Stimulated activated naive B cell treated with anti-CD40 and anti-IgM and Interleukin-4, amounts not matched to agents 10 μg/mL and 1 μg/mL and 100 μg/mL, for 72 hours (primary cell): ENCODE measurements around the gene TM4SF4.

ENCODE experiments used
- ATAC-seq, 2 donors: fragments of 150-1000 bp; cut with Tn5 transposase; replicated peaks; 2 replicates each; pipeline ENCODE4 v1.10.0; 2021; ENCODE audit warnings: moderate library complexity in 1 of 2
- DNase-seq: peaks from one replicate; pipeline ENCODE4 v3.0.0; 2021
- H3K27ac Mint-ChIP-seq: one replicate; pipeline ENCODE4 v1.8.0; 2022; ENCODE audit warnings: mild to moderate bottlenecking, mixed read lengths
- H3K27me3 Mint-ChIP-seq, 2 donors: one replicate each; pipeline ENCODE4 v1.8.0; 2022; ENCODE audit warnings: mixed read lengths in 2 of 2
- H3K36me3 Mint-ChIP-seq, 2 donors: one replicate each; pipeline ENCODE4 v1.8.0; 2022; ENCODE audit warnings: mixed read lengths in 2 of 2, mild to moderate bottlenecking in 1 of 2
- H3K4me1 Mint-ChIP-seq, 2 donors: one replicate each; pipeline ENCODE4 v1.8.0; 2022; ENCODE audit warnings: mixed read lengths in 2 of 2, mild to moderate bottlenecking in 1 of 2
- H3K4me3 Mint-ChIP-seq, 2 donors: one replicate each; pipeline ENCODE4 v1.8.0; 2022; ENCODE audit warnings: mild to moderate bottlenecking in 2 of 2, mixed read lengths in 2 of 2, moderate library complexity in 1 of 2
- H3K9me3 Mint-ChIP-seq, 2 donors: one replicate each; pipeline ENCODE4 v1.8.0; 2022; ENCODE audit warnings: mixed read lengths in 2 of 2, mild to moderate bottlenecking in 1 of 2

Gene TM4SF4

DNA sequence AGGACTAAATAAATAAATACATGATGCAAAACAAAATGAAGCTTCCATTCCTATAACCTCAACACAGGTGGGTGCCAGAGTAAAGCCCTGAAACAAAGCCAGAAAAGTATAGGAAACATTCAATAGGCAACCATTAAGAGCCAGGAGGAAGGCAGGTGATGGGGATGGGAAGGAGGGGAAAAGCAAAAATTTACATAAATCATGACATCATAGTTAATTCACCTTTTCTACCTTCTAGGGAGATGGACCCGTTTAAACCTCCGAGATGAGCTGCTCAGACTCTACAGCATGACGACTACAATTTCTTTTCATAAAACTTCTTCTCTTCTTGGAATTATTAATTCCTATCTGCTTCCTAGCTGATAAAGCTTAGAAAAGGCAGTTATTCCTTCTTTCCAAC, 27.9 kb downstream of the TM4SF4 start:
- Mint-ChIP-seq H3K4me3 (no peak overlapping the region), H3K27me3 (peaks cover 5 to 6% of the 10 kb centered on the region in 2 donors), H3K36me3 (no peaks in the 10 kb centered on the region), H3K9me3 (no peaks in the 10 kb centered on the region), H3K4me1 (peaks cover 2 to 3% of the 10 kb centered on the region in 2 donors), H3K27ac (no peak overlapping the region)
- no peak for DNase-seq
- no peak for ATAC-seq

DNA sequence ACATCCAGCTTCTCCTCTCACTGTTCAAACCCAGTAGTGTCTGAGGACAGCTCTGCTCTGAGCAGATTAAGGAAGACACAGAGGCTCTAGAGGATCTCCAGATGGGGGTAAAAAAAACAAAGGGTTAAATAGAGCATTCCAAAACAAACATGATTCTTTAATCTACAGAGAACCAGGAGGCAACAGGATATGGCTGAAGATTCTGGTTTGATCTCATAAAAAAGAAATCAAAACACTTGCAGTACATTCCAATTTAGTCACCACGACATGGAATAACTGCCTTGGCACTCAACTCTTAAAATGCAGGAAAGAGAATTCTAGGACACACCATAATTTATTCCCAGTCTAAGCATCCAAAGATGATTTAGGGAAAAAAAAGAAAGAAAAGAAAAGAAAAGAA, 32.0 kb downstream of the TM4SF4 start:
- DNase-seq (no peak), ATAC-seq (no peak)
- H3K4me3 Mint-ChIP-seq, result no peak overlapping the region
- no peaks in the 10 kb centered on the region for H3K9me3 Mint-ChIP-seq
- no peak overlapping the region for H3K27ac Mint-ChIP-seq
- H3K27me3 Mint-ChIP-seq, result peaks cover 16 to 18% of the 10 kb centered on the region in 2 donors
- peaks cover 8 to 12% of the 10 kb centered on the region in 2 donors for H3K4me1 Mint-ChIP-seq
- no peaks in the 10 kb centered on the region for H3K36me3 Mint-ChIP-seq

DNA sequence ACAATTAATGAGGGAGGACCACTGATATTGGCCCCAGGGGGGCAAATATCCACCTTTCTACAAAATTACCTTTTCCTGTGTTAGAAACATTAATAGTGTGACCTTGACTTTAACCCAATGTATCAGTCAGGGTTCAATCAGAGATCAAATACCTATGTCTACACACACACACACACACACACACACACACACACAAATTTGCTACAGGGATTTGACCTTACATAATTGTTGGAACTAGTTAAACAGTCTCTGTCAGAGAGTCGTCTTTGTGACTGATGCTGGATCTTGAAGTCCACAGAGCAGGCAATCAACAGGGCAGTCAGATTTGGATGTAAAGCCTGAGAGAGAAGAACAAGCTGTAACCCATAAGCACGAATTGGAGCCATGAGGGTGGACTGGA, 32.5 kb downstream of the TM4SF4 start:
- Mint-ChIP-seq H3K9me3 (no peaks in the 10 kb centered on the region), H3K4me1 (peaks cover 8 to 13% of the 10 kb centered on the region in 2 donors), H3K27ac (no peak overlapping the region), H3K36me3 (no peaks in the 10 kb centered on the region), H3K4me3 (no peak overlapping the region), H3K27me3 (peaks cover 16 to 19% of the 10 kb centered on the region in 2 donors)
- DNase-seq, result no peak
- ATAC-seq, result no peak

DNA sequence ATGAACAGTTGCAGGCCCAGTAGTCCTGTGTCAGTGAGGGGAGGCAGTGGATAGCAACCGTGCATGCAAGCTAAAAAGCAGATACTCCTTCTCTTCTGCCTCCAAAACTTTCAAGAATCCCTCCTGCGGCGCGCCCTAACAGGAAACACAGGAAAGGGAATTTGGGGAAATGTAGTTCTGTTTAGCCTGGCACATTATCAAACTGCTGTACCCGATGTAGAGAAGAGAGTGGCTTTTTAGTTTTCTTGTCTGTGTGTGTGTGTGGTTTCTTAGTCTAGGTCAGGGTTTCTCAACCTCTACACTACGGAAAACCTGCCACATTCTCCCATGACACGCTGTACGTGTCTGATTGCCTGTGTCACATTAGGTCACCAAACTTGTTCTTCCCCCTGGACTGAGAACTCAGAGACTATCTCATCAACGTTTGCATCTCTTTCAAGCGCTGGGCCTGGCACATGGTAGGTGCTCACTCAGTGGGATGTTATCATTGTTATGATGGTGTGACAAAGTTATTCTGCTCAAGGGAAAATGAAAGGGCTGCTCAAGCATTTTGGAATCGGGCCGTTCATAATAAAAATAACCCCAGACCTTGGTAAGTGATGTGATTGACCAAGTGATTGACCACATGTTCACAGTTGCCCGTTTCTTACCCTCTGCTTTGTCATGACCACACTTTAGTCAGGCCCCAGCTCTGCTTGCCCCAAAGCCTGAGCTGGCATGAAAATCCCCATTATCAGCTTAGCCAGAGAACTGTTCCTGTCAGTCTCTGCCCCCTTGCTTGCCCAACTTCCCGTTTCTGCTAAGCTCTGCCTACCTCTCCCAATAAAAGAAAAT, 33.2 kb downstream of the TM4SF4 start:
- Mint-ChIP-seq H3K9me3 (no peaks in the 10 kb centered on the region), H3K27me3 (peaks cover 24 to 26% of the 10 kb centered on the region in 2 donors), H3K36me3 (no peaks in the 10 kb centered on the region), H3K27ac (peak overlapping the region; percentile 56), H3K4me1 (peaks cover 15 to 19% of the 10 kb centered on the region in 2 donors), H3K4me3 (peak overlapping the region; percentile 10 to 45)
- DNase-seq (no peak), ATAC-seq (peak; percentile 64 to 75)

DNA sequence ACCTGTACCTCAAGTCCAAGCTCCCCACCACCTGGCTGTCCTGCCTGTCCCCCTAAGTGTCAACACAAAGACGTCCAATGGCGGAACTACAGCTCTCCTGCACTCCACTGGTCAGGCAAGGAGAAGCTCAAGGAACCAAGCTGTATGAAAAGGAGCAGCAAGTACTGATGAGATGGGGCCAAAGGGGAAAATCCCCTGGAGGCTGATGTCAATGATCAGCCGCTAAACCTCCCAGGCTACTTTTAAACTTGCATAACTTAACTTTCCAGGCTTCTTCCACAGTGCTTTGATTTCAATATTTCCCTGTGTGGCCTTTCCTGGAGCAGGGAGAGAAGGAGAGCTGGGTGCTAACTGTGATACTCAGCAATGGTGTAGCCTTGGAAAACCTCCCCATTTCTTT, 35.0 kb downstream of the TM4SF4 start:
- Mint-ChIP-seq H3K27me3 (peaks cover 25 to 30% of the 10 kb centered on the region in 2 donors), H3K36me3 (no peaks in the 10 kb centered on the region), H3K9me3 (no peaks in the 10 kb centered on the region), H3K4me3 (no peak overlapping the region), H3K4me1 (peaks cover 16 to 19% of the 10 kb centered on the region in 2 donors), H3K27ac (no peak overlapping the region)
- DNase-seq (no peak), ATAC-seq (no peak)

DNA sequence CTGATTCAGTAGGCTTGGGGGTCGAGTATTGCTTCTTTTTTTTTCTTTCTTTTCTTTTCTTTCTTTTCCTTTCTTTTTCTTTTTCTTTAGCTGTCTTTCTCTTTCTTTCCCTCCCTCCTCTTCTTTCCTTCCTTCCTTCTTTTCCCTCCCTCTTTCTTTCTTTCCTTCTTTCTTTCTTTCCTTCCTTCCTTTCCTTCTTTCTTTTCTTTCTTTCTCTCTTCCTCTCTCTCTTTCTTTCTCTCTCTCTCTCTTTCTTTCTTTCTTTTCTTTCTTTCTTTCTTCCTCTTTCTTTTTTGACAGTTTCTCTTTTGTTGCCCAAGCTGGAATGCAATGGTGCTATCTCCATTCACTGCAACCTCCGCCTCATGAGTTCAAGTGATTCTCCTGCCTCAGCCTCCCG, 36.0 kb downstream of the TM4SF4 start:
- DNase-seq, result no peak
- Mint-ChIP-seq H3K27ac (no peak overlapping the region), H3K27me3 (peaks cover 25 to 37% of the 10 kb centered on the region in 2 donors), H3K4me1 (peaks cover 16 to 19% of the 10 kb centered on the region in 2 donors), H3K36me3 (no peaks in the 10 kb centered on the region), H3K9me3 (no peaks in the 10 kb centered on the region), H3K4me3 (no peak overlapping the region)
- no peak for ATAC-seq

DNA sequence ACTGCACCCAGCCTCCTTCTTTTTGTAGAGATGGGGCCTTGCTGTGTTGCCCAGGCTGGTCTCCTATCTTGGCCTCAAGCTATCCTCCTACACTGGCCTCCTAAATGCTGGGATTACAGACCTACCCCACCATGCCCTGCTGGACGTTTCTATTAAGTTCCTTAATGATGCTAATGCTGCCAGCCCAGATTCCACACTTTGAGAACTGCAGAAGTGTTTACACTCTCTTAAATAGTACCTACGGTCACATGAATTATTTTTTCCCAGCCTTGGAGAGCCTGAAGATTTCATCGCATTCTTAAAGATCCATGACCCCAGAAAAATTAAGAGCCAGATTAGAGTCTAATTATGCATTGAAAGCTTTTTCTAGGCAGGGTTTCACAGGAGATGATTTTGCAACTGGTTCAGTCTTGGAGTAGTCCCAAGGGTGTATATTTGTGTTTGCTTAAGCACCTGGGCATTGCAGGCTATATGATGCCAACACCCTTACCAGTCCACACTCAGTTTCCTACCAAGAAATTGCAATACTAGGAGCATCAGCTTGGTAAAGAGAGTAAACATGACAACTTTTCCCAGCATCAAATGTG, 36.6 kb downstream of the TM4SF4 start:
- H3K27ac Mint-ChIP-seq, result no peak overlapping the region
- H3K27me3 Mint-ChIP-seq, result peaks cover 25 to 37% of the 10 kb centered on the region in 2 donors
- peaks cover 16 to 19% of the 10 kb centered on the region in 2 donors for H3K4me1 Mint-ChIP-seq
- DNase-seq, result no peak
- no peak for ATAC-seq
- no peaks in the 10 kb centered on the region for H3K9me3 Mint-ChIP-seq
- H3K4me3 Mint-ChIP-seq, result no peak overlapping the region
- no peaks in the 10 kb centered on the region for H3K36me3 Mint-ChIP-seq

DNA sequence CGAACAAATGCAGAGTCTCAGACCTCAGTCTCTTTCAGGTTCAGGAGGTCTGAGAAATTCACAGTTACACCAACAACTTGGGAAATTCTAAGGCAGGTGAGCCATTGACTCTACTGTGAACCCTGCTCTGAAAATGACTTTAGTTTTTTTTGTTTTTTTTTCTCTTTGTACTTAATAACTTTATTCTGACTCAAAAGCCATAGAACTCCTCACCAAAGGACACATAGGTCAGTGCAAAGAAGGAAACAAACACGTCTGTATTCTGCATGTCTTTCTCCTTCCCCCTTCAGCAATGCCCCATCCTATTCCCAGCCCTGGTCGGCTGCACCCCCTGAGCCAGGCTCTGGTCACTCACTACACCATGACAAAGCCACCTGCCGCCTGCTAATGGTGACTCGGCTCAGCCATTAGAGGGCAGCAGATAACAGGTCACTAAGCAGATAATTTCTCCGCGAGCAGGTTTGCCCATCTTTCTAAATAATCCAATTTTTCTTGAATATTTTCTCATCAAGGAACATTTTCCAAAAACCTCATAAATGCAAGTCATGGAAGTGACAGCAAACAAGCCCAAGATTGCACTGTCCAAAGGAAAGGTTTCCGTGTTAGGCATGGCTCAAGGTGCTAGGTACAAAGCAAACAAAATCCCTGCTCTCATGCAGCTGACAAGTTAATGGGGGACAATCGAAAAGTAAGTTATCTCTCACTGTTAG, 37.7 kb downstream of the TM4SF4 start:
- no peaks in the 10 kb centered on the region for H3K36me3 Mint-ChIP-seq
- no peak overlapping the region for H3K27ac Mint-ChIP-seq
- H3K4me3 Mint-ChIP-seq, result no peak overlapping the region
- peaks cover 20 to 32% of the 10 kb centered on the region in 2 donors for H3K27me3 Mint-ChIP-seq
- ATAC-seq (peak; percentile 72 to 76), DNase-seq (no peak)
- H3K4me1 Mint-ChIP-seq, result peaks cover 16 to 19% of the 10 kb centered on the region in 2 donors
- no peaks in the 10 kb centered on the region for H3K9me3 Mint-ChIP-seq

DNA sequence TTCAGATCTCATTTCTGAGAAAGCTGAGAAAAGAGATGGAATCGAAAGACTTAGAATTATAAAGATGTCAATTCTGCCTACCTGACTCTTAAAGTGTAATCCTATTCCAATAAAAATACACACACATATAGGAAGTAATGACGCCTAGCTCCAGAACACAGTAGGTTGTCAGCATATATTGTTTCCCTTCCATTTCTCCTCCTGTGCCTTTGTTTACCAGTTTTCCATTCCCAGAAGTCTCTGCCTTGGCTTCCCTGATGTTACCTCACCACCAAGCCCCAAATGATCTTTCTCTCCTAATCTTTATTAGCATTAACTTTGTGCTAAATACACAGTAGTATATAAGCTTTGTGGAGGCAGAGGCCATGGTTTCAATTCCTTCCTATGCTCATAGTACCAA, 40.0 kb downstream of the TM4SF4 start:
- H3K27ac Mint-ChIP-seq, result no peak overlapping the region
- ATAC-seq (no peak), DNase-seq (no peak)
- H3K27me3 Mint-ChIP-seq, result peaks cover 20 to 32% of the 10 kb centered on the region in 2 donors
- H3K9me3 Mint-ChIP-seq, result no peaks in the 10 kb centered on the region
- peaks cover 7 to 8% of the 10 kb centered on the region in 2 donors for H3K4me1 Mint-ChIP-seq
- no peak overlapping the region for H3K4me3 Mint-ChIP-seq
- no peaks in the 10 kb centered on the region for H3K36me3 Mint-ChIP-seq

DNA sequence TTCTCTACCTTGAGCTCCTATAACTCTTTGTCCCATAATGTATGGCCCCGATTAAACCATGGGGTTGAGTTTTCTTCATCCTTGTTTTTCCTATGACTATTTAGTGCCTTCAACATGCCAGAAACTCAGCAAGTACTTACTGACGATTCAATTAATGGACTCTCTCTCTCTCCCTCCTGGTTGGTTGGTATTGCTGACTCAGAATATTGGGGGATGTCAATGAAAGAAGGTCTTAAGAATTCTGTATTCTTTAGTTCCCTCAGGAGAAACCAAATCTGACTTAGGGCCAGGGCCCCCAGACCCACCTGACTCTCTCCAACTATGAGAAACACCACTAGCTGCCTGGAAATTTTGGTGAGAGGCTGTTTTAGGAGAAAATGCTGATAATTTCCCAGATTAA, 40.8 kb downstream of the TM4SF4 start:
- ATAC-seq (no peak), DNase-seq (no peak)
- Mint-ChIP-seq H3K9me3 (no peaks in the 10 kb centered on the region), H3K27ac (no peak overlapping the region), H3K36me3 (no peaks in the 10 kb centered on the region), H3K27me3 (peaks cover 20 to 31% of the 10 kb centered on the region in 2 donors), H3K4me3 (no peak overlapping the region), H3K4me1 (peaks cover 7 to 8% of the 10 kb centered on the region in 2 donors)

DNA sequence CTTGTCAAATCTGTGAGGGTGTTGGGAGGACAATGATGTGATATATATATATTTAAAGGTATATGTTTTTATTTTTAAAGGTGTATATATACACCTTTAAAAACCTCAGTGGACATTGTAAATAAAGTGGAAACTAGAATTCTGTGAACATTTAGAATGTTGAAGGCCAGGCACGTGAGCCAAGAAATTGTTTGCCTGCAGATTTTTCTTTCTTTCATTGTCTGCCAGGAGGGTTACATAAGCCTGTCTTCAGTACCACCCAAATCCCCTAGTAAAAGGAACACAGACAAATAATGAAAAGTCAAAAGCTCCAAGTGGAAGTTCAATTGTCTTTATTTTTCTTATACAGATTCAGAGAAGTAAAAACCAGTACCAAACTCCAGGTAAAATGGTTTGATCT, 42.4 kb downstream of the TM4SF4 start:
- peaks cover 7 to 8% of the 10 kb centered on the region in 2 donors for H3K4me1 Mint-ChIP-seq
- H3K27ac Mint-ChIP-seq, result no peak overlapping the region
- DNase-seq, result no peak
- no peak for ATAC-seq
- H3K27me3 Mint-ChIP-seq, result peaks cover 9 to 19% of the 10 kb centered on the region in 2 donors
- H3K9me3 Mint-ChIP-seq, result no peaks in the 10 kb centered on the region
- H3K36me3 Mint-ChIP-seq, result no peaks in the 10 kb centered on the region
- no peak overlapping the region for H3K4me3 Mint-ChIP-seq

DNA sequence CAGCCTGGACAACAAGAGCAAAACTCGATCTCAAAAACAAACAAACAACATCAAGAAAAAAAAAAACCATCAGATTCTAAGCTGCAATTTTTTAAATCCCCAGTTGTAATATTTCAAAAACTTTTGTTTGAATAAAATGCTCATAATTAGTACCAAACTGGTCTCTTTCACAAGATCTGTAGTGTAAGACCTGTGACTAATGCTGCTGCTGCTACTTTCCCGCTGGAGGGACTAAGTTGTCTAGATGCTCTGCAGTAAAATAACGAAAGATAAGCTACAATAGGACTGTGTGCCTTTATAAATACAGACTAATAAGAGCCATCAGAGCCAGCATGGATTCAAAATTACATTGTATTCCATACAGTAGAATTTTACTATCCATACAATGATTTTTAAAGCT, 45.4 kb downstream of the TM4SF4 start:
- ATAC-seq (no peak), DNase-seq (no peak)
- no peak overlapping the region for H3K4me3 Mint-ChIP-seq
- no peaks in the 10 kb centered on the region for H3K9me3 Mint-ChIP-seq
- H3K4me1 Mint-ChIP-seq, result no peaks in the 10 kb centered on the region
- no peak overlapping the region for H3K27ac Mint-ChIP-seq
- H3K27me3 Mint-ChIP-seq, result peaks cover 5 to 11% of the 10 kb centered on the region in 2 donors
- no peaks in the 10 kb centered on the region for H3K36me3 Mint-ChIP-seq

DNA sequence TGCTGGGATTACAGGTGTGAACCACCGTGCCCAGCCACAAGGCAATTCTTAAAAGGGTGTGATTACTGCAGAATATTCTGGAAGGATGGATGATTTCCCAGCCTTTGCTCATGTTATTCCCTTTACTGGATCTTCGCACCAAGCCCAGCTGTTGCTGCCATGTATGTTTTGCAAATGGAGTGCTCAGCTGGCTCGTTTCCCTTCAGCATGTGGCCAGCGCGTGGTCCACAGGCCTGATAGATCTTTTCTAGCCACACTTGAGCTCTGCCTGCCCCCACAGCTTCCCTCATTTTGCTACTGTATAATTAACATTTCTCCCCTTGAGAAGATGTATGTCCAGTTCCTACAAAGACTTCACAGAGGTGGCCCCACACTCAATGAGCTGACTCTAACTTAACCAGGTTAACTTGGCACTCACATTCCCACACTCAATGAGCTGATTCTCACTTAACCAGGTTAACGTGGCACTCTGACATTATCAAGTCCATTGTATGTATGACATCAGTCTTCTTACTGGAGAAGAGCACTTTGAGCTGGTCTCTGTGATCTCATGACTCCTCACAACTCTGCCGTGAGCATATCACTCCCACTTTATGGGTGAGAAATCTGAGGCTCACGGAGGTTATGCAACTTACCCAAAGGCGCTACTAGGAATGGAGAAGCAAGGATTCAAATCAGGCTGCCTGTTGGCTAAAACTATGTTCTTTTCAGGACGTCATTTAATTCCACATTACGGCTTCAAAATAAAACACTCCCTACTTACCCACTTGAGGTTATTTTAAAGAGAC, 49.2 kb downstream of the TM4SF4 start:
- Mint-ChIP-seq H3K4me3 (no peak overlapping the region), H3K4me1 (no peaks in the 10 kb centered on the region), H3K27me3 (peaks cover 4 to 11% of the 10 kb centered on the region in 2 donors), H3K27ac (no peak overlapping the region), H3K36me3 (no peaks in the 10 kb centered on the region), H3K9me3 (no peaks in the 10 kb centered on the region)
- ATAC-seq, result no peak
- no peak for DNase-seq
